Right lobe of liver (tissue), 6 donors: ENCODE measurements around the gene FFAR1. TPM values are rescaled to one million over a fixed set of nuclear protein-coding genes. Genes with fewer than 3 reads are reported as not detected.

ENCODE experiments used
- ATAC-seq, 4 donors: fragments of 200-7000 bp; cut with Tn5 transposase; one replicate each; pipeline ENCODE4 v1.9.1; 2020; ENCODE audit warnings: mild to moderate bottlenecking in 4 of 4, moderate library complexity in 4 of 4
- DNase-seq, 3 donors: peaks; one replicate each; pipeline ENCODE4 v3.0.0-alpha.2; 2020
- H3K27ac ChIP-seq, 3 donors: fragments of 200-600 bp; one replicate each; pipeline ENCODE4 v1.8.0; 2022
- H3K27me3 ChIP-seq, 2 donors: fragments of 200-600 bp; one replicate each; pipeline ENCODE4 v1.8.0; 2022
- H3K36me3 ChIP-seq, 4 donors: fragments of 200-600 bp; sonication (generic) in 1 of 4; one replicate each; pipeline versions ENCODE4 v1.5.1 to v1.8.0; 2017 to 2022; ENCODE audit warnings: control low read depth in 1 of 4
- H3K4me1 ChIP-seq, 4 donors: fragments of 200-600 bp; sonication (generic) in 1 of 4; one replicate each; pipeline versions ENCODE4 v1.5.1 to v1.8.0; 2017 to 2022; ENCODE audit warnings: control low read depth in 1 of 4
- H3K4me3 ChIP-seq, 3 donors: fragments of 200-600 bp; one replicate each; pipeline ENCODE4 v1.8.0; 2022
- H3K9me3 ChIP-seq, 4 donors: fragments of 200-600 bp; sonication (generic) in 1 of 4; one replicate each; pipeline versions ENCODE4 v1.5.1 to v1.8.0; 2017 to 2022; ENCODE audit warnings: control low read depth in 1 of 4
- POLR2A ChIP-seq: fragments of 450-650 bp; IDR thresholded peaks from one replicate; pipeline ENCODE4 v1.6.1; 2017; ENCODE audit warnings: antibody characterized with exemption, mild to moderate bottlenecking
- WGBS: methylation state at CpG from one replicate; pipeline ENCODE4 v1.1.6; 2018; ENCODE audit warnings: low coverage, low lambda C conversion rate; ENCODE audit not compliant: insufficient coverage; ENCODE audit errors: missing lambda C conversion rate; 5-methylcytosine and 5-hydroxymethylcytosine counted together
- intact Hi-C, 2 donors: fragments of 100-400 bp; cut with DNase I; formaldehyde crosslinking; loops; one replicate each; pipeline versions ENCODE4 v1.11.2 to v1.14.1; 2022
- total RNA-seq, 6 experiments: library from RNA; depleted of rRNA in 2 of 6; stranded (reverse); fragments of >200 nt in 2 of 6; fragmentation: NEBNext Ultra II Directional in 3 of 6; extraction: Animal tissue kit (Norgen Biotek cat#: 25700) in 3 of 6; gene quantifications; one replicate each; pipeline versions ENCODE4 v1.1.0 to v1.2.4, GENCODE V29; 2016 to 2023
- TF ChIP-seq, protein P1 (sequence below), 4 donors: fragments of 200-600 bp in 3 of 4; fragments of 450-650 bp in 1 of 4; IDR thresholded peaks; one replicate each; pipeline versions ENCODE4 v1.5.1 to v1.8.0; 2016 to 2022; ENCODE audit warnings: antibody characterized with exemption in 4 of 4, mild to moderate bottlenecking in 2 of 4
- donor health status: DM: no; HTN: yes; CAD: no.
- donor health status: DM: no; HTN: no; CAD: no.
- donor health status: DM: no; HTN: no; CAD: no.
- donor health status: DM: no; HTN: yes; CAD: no.
- donor health status: DM: no; HTN: yes; CAD: no.

The FFAR1 gene
- total RNA-seq, 6 experiments from 2014 or later, result not detected

GRCh38 chr19:35341565-35342225 is 6.0 kb upstream of the FFAR1 start:
- no peak for TF ChIP-seq POLR2A
- TF ChIP-seq, protein P1, sequence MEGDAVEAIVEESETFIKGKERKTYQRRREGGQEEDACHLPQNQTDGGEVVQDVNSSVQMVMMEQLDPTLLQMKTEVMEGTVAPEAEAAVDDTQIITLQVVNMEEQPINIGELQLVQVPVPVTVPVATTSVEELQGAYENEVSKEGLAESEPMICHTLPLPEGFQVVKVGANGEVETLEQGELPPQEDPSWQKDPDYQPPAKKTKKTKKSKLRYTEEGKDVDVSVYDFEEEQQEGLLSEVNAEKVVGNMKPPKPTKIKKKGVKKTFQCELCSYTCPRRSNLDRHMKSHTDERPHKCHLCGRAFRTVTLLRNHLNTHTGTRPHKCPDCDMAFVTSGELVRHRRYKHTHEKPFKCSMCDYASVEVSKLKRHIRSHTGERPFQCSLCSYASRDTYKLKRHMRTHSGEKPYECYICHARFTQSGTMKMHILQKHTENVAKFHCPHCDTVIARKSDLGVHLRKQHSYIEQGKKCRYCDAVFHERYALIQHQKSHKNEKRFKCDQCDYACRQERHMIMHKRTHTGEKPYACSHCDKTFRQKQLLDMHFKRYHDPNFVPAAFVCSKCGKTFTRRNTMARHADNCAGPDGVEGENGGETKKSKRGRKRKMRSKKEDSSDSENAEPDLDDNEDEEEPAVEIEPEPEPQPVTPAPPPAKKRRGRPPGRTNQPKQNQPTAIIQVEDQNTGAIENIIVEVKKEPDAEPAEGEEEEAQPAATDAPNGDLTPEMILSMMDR (IDR thresholded peaks at IDR 0.05), result no peak
- intact Hi-C loops, result loop anchor here in 1 of 2 donors (10.0 kb wide), 1 partner anchor 133 kb away; no protein-coding TSS in a partner anchor
- ATAC-seq, result no peak
- no peaks in the 10 kb centered on the region for H3K4me1 ChIP-seq
- no peaks in the 10 kb centered on the region for H3K9me3 ChIP-seq
- H3K36me3 ChIP-seq, result no peaks in the 10 kb centered on the region
- H3K4me3 ChIP-seq, result no peak overlapping the region
- H3K27ac ChIP-seq, result no peak overlapping the region
- peak in 1 of 3 donors; percentile 29 for DNase-seq
- no peaks in the 10 kb centered on the region for H3K27me3 ChIP-seq
- 33% methylated on average over 5 of the region's 14 CpGs for WGBS

DNA sequence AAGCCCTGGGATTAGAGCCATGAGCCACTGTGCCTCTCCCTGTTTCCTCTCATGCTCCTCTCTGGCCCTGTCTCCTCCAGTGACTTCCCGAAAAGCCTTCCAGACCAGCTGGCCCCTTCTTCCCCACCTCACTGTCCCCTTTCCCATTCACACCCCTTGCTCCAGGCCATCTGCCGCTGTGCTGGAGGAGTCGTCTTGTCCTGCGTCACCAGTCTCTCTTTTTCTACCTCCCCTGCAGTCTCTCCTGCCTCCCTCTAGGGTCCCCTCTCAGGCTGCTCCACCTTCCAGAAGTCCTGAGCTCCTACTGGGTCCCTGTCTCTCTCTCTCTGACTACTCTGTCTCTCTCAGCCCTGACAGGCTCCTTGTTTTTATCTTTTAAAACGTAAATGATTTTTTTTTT is 5.3 kb upstream of the FFAR1 start:
- Histone ChIP-seq H3K4me3 (no peak overlapping the region), H3K9me3 (no peaks in the 10 kb centered on the region), H3K4me1 (no peaks in the 10 kb centered on the region), H3K36me3 (no peaks in the 10 kb centered on the region), H3K27me3 (no peaks in the 10 kb centered on the region), H3K27ac (no peak overlapping the region)
- peak in 1 of 3 donors; percentile 17 for DNase-seq
- WGBS, result 61% methylated on average over 5 of the region's 5 CpGs
- TF ChIP-seq, protein P1 (IDR thresholded peaks at IDR 0.05), result no peak
- no peak for TF ChIP-seq POLR2A
- no peak for ATAC-seq
- intact Hi-C loops, result loop anchor here in 1 of 2 donors (10.0 kb wide), 1 partner anchor 132 kb away; no protein-coding TSS in a partner anchor

GRCh38 chr19:35344511-35345031 is 3.1 kb upstream of the FFAR1 start:
- no peaks in the 10 kb centered on the region for H3K27me3 ChIP-seq
- H3K36me3 ChIP-seq, result no peaks in the 10 kb centered on the region
- H3K4me3 ChIP-seq, result no peak overlapping the region
- H3K27ac ChIP-seq, result no peak overlapping the region
- H3K4me1 ChIP-seq, result no peaks in the 10 kb centered on the region
- peak in 2 of 3 donors; percentile 32 to 43 for DNase-seq
- no peak for ATAC-seq
- 42% methylated on average over 5 of the region's 17 CpGs for WGBS
- H3K9me3 ChIP-seq, result no peaks in the 10 kb centered on the region
- intact Hi-C loops, result loop anchor here in 1 of 2 donors (10.0 kb wide), 1 partner anchor 130 kb away; no protein-coding TSS in a partner anchor
- TF ChIP-seq, protein P1 (IDR thresholded peaks at IDR 0.05), result no peak
- no peak for TF ChIP-seq POLR2A

- H3K36me3 ChIP-seq, result no peaks in the 10 kb centered on the region
- ATAC-seq, result no peak
- no peaks in the 10 kb centered on the region for H3K9me3 ChIP-seq
- no peak overlapping the region for H3K27ac ChIP-seq
- H3K4me1 ChIP-seq, result no peaks in the 10 kb centered on the region
- no peak overlapping the region for H3K4me3 ChIP-seq
- H3K27me3 ChIP-seq, result no peaks in the 10 kb centered on the region
- intact Hi-C loops, result loop anchor here in 1 of 2 donors (10.0 kb wide), 1 partner anchor 129 kb away; no protein-coding TSS in a partner anchor
- DNase-seq, result peak in 2 of 3 donors; percentile 35 to 39
- no peak for TF ChIP-seq POLR2A
- TF ChIP-seq, protein P1 (IDR thresholded peaks at IDR 0.05), result no peak
- 45% methylated on average over 4 of the region's 11 CpGs for WGBS
Measured at GRCh38 chr19:35345671-35346111, 2.0 kb upstream of the FFAR1 start.
